GM12891 (cell line): ENCODE measurements around the gene FANCE.
"Not testable (repeated sequence)": the region's sequence is repeated elsewhere in the genome, so short reads cannot be mapped to it uniquely, and the experiment has no call there.

Source experiments
- DNase-seq: peaks from one replicate; pipeline ENCODE4 v3.0.0; 2011; ENCODE audit warnings: low spot score; ENCODE audit not compliant: insufficient read length
- FAIRE-seq: peaks from 2 replicates; lab custom pipeline; 2011; peaks lifted over from hg19 to GRCh38; lab: Jason Lieb, UNC
- PAX5 ChIP-seq: IDR thresholded peaks from 2 replicates; pipeline ENCODE4 v1.6.1; 2011; ENCODE audit warnings: low read length, moderate library complexity, mild to moderate bottlenecking; ENCODE audit not compliant: insufficient read depth, severe bottlenecking
- POLR2A ChIP-seq: IDR thresholded peaks from 2 replicates; pipeline ENCODE4 v1.6.1; 2011; ENCODE audit warnings: low read depth, low read length, control low read depth
- POLR2AphosphoS5 ChIP-seq: IDR thresholded peaks from 2 replicates; pipeline ENCODE4 v1.6.1; 2011; ENCODE audit warnings: low read depth, low read length, control low read depth
- POU2F2 ChIP-seq: IDR thresholded peaks from 2 replicates; pipeline ENCODE4 v1.6.1; 2011; ENCODE audit warnings: low read depth, mild to moderate bottlenecking, control low read depth, low read length, moderate library complexity
- SPI1 ChIP-seq: IDR thresholded peaks from 2 replicates; pipeline ENCODE4 v1.6.1; 2011; ENCODE audit warnings: low read depth, low read length, control low read depth
- TAF1 ChIP-seq: IDR thresholded peaks from 2 replicates; pipeline ENCODE4 v1.6.1; 2011; ENCODE audit warnings: low read depth, low read length, control low read depth

The FANCE gene

DNA sequence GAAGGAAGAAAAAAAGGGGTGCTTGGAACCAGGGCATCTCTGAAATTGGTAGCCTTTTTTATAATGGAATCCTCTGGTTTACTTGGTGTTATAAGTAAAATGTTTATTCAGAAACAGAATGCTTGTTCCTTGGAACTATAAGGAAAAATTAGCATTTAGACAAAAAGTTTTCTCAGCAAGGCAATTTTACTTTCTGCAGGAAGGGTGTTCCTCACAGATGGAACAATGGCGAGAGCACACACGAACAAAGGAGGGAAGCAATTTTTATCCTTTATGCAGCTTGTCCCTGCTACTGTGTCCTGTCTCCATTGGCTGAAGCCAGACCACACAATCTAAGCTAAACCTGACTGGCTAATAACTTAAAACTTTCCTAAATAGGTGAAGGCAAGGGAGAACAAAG, 22.7 kb upstream of the FANCE start:
- FAIRE-seq (no peak), DNase-seq (no peak)
- TF ChIP-seq TAF1 = no peak
- no peak for TF ChIP-seq POLR2A
- TF ChIP-seq PAX5 = no peak
- no peak for TF ChIP-seq POLR2AphosphoS5
- no peak for TF ChIP-seq SPI1
- no peak for TF ChIP-seq POU2F2

DNA sequence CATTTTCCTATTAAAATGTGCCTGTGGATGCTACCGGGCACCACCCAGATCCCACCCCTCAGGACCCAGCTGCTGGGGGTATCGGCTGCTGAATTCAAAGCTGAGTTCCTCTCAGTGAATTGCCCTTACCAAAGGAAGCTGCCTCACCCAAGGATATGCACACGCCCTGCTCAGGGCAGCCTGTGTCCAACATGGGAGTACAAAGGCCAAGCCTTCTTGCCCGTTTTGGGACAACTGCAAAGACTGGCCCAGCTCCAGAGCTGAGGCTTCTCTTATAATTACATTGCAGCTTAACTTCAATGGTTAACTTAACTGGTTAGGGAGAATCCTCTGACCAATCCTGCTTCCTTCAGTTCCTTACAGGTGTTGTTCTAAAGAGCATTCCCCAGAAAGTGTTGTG, 19.8 kb upstream of the FANCE start:
- no peak for DNase-seq
- FAIRE-seq = no peak
- TF ChIP-seq SPI1 = no peak
- TF ChIP-seq POLR2A = no peak
- no peak for TF ChIP-seq POLR2AphosphoS5
- TF ChIP-seq POU2F2 = no peak
- TF ChIP-seq PAX5 = no peak
- no peak for TF ChIP-seq TAF1

DNA sequence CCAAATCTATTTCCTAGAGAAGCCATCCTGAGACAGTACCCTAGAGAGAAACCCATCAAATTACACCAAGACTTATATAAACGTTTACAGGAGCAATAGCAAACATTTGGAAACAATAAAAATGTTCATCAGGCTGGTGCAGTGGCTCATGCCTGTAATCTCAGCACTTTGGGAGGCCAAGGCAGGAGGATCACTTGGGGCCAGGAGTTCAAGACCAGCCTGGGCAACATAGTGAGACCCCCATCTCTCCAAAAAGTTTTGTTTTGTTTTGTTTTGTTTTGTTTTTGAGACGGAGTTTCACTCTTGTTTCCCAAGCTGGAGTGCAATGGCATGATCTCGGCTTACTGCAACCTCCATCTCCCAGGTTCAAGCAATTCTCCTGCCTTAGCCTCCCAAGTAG, 19.4 kb upstream of the FANCE start:
- DNase-seq, FAIRE-seq: not testable (repeated sequence)

DNA sequence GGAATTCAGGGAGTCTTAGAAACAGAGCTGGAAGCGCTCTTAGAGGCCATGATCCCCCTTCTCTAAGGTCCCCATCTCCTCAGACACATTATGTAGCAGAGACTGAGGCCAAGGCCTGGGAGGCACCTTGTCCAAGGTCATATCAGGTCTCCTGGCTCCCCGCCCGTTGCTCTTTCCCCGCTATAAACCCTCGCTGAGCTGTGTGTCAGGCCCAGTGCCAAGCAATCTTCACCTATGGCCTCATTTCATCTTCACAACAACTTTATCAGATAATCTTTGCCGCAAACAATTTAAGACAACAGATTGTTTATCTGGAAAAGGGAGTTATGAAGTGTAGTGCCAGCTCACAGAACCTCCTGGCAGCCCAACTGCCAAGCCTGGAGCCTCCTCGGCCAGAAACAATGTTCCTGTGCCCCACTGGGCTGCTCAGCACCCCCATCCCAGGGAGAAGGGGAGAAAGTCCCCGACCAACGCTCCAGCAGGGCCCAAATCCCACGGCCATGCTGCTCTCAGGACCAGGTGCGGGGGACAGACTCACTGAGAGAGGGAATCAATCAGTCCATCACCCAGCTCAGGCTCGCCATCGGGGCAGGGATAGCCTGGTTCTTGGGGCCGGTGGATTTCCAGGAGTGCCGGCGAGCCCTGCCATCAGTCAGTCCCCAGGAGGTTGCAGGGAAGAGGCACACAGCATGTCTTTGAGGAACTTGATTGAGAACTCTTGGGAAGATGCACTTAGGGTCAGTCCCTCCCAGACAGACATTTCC, 16.9 kb upstream of the FANCE start:
- no peak for TF ChIP-seq SPI1
- no peak for TF ChIP-seq PAX5
- no peak for TF ChIP-seq POLR2AphosphoS5
- DNase-seq = no peak
- FAIRE-seq = no peak

DNA sequence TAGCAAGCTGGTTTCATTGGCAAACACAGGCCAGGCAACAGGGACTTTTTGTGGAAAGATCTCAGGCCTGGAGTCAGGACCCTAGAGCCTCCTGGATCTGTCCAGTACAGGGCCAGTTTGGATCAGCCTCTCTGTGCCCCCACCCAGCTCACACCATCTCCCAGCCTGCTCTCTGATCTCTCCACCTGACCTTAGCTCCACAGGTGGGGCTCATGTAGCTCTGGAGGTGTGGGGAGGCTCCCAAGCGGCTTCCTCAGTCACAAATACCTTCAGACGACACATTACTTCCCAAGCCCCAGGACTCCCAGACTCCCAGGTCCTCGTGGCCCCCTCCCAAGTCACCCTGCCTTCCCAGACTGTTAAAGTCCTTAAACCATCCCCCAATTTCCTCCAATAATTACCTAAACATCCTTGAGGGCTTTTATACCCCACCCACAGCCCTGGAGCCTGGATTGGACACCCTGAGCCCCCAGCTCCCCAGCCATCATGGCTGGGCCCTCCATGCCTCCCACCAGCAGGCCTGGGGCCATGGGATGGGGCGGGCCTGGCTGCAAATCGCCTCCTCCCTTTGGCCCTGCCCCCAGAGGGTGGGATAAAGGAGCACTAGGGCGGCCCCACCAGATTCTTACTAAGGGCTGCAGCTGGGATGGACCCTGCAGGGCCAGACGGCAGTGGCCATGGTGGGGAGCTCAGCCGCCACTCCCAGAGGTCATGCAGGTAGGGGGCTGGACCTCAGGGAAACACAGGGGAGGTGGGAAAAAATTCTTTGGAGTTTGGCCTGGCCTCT, 15.9 kb upstream of the FANCE start:
- no peak for DNase-seq
- TF ChIP-seq POLR2AphosphoS5 (no peak), POU2F2 (no peak), PAX5 (no peak), POLR2A (no peak), TAF1 (no peak), SPI1 (no peak)
- FAIRE-seq = no peak

DNA sequence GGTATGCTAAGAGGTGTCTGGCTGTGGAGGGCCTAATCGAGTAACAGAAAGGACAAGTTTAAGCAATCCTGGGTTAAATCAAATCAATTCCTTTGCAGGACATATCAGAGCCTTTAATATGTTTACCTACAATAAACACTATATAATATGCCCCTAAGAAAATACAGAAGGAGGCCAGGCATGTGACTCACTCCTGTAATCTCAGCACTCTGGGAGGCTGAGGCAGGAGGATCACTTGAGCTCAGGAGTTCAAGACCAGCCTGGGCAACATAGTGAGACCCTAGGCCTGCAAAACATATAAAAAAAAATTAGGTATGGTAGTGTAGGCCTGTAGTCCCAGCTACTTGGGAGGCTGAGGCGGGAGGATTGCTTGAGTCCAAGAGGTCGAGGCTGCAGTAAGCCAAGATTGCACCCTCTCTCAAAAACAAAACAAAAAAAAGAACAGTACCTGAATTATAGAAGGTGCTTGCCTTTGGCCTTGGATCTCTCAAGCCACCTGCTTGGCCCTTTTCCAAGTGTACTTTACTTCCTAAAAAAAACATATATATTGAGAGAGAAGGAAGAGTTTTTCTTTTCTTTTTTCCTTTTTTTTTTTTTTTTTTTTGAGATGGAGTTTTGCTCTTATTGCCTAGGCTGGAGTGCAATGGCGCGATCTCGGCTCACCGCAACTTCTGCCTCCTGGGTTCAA, 13.6 kb upstream of the FANCE start:
- not testable (repeated sequence) for FAIRE-seq, DNase-seq

DNA sequence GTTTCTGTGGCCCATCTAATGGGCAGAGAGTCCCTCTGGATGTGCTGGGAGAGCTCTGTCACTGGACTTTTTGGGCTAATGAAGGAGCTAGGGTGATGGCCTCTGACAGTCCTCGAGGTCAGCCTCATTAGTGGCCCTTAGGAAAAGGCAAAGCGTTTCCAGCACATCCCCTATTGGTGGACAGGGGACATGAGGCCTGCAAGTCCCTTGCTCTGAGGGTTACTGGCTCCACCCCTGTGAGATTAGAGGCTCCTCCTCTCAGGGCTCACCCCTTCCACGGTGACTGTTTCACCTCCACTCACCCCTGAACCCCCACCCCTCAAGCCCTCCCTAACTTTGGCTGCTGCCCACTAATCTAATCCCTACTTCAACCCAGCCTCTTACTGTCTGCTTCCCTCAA, 12.8 kb upstream of the FANCE start:
- no peak for TF ChIP-seq POU2F2
- TF ChIP-seq POLR2A = no peak
- TF ChIP-seq TAF1 = no peak
- TF ChIP-seq SPI1 = no peak
- TF ChIP-seq PAX5 = no peak
- no peak for TF ChIP-seq POLR2AphosphoS5
- no peak for FAIRE-seq
- DNase-seq = no peak

DNA sequence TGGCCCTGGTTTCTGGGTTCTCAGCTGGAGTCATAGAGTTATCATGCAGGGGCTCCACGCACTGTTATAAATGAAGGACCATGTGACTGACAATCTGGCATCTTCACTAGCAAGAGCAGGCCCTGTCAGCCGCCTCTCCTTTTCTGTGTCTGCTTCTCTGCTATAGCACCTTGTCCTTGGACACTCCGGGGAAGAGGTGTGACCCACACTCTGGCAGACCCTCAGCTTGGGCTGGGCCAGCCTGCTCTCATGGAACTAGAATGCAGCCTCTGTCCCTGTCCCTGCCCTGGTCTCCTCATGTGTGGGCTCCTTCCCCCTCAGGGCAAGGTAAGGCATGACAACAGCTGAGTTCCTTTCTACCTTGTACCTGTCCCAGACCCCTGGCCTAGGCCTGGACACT, 10.9 kb upstream of the FANCE start:
- DNase-seq (no peak), FAIRE-seq (no peak)
- TF ChIP-seq PAX5 (no peak), SPI1 (no peak), POLR2A (no peak), POLR2AphosphoS5 (no peak), POU2F2 (no peak), TAF1 (no peak)

DNA sequence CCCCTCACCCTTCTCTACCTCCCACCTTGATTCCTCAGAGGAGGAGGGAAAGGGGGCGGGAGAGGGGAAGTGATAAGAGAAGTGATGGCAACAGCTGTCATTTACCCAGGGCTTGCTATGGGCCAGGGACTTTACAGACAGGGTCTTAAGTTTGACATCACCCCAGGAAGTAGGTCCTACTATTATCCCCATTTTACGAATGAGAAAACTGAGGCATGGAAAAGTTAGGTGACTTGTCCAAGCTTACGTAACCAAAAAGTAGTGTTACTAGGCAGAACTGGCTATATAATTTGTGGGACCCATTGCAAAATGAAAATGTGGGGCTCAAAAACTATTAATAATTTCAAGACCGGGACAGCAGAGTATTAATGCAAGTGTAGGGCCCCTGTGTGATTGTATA, 10.5 kb upstream of the FANCE start:
- FAIRE-seq (no peak), DNase-seq (no peak)
- TF ChIP-seq POLR2AphosphoS5 (no peak), PAX5 (no peak), POLR2A (no peak), SPI1 (no peak), TAF1 (no peak), POU2F2 (no peak)

DNA sequence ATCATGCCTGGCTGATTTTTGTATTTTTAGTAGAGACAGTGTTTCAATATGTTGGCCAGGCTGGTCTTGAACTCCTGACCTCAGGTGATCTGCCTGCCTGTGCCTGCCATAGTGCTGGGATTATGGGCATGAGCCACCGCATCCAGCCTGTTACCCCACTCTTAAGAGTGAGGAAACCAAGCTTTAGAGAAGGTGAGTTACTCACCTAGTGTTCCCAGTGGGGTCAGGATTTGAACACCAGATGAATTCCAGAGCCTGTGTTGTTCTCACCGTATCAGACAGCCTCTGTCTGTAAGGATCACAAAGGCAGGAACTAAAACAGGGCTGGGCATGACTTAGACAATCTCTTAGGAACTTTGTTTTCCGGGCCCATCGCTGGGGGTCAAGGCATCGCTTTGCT, 9.4 kb upstream of the FANCE start:
- no peak for FAIRE-seq
- DNase-seq = no peak
- TF ChIP-seq POLR2AphosphoS5 (no peak), TAF1 (no peak), POLR2A (no peak), SPI1 (no peak), PAX5 (no peak), POU2F2 (no peak)
